OCI-LY7 (cell line): Measurements from ENCODE around the gene LRRC26. TPM values are rescaled to one million over a fixed set of nuclear protein-coding genes. Genes with fewer than 3 reads are reported as not detected.

Experiments used
- BruUV-seq: library from RNA; stranded (reverse); fragments of 400-500 nt; replicated peaks from 2 replicates; lab custom pipeline; 2021; lab: Mats Ljungman, UMichigan
- CTCF ChIA-PET: fragments of 300-600 bp; sonication (Branson Sonifier 250); formaldehyde crosslinking; loops from one replicate; lab custom pipeline; 2022; ENCODE audit warnings: antibody characterized with exemption; ENCODE audit not compliant: unreplicated experiment; lab: Charles Lee
- POLR2A ChIA-PET: fragments of 300-600 bp; sonication (Branson Sonifier 250); formaldehyde crosslinking; loops from one replicate; lab custom pipeline; 2022; ENCODE audit warnings: antibody characterized with exemption; lab: Charles Lee
- DNase-seq: peaks from one replicate; pipeline ENCODE4 v3.0.0-alpha.2; 2015; ENCODE audit warnings: low spot score
- H2AFZ ChIP-seq: fragments of 200-600 bp; sonication (generic), shearing (Covaris generic); 2 replicates; pipeline ENCODE4 v1.6.1; 2014; ENCODE audit warnings: mild to moderate bottlenecking, antibody characterized with exemption, low read length, moderate library complexity
- H3K27ac ChIP-seq: fragments of 200-600 bp; sonication (generic); 2 replicates; pipeline ENCODE4 v1.5.1; 2014; ENCODE audit warnings: mixed run types, low read depth, mild to moderate bottlenecking, moderate library complexity, low read length, inconsistent platforms; ENCODE audit not compliant: poor library complexity, severe bottlenecking
- H3K36me3 ChIP-seq: fragments of 200-600 bp; sonication (generic); 2 replicates; pipeline ENCODE4 v1.6.1; 2014; ENCODE audit warnings: mild to moderate bottlenecking, antibody characterized with exemption, low read length, moderate library complexity, mixed read lengths; ENCODE audit not compliant: insufficient read depth
- H3K4me1 ChIP-seq: fragments of 200-600 bp; sonication (generic); 2 replicates; pipeline ENCODE4 v1.5.1; 2014; ENCODE audit warnings: mild to moderate bottlenecking, low read length; ENCODE audit not compliant: insufficient read depth, poor library complexity, severe bottlenecking
- H3K4me2 ChIP-seq: fragments of 200-600 bp; sonication (generic); 2 replicates; pipeline ENCODE4 v1.6.1; 2014; ENCODE audit warnings: mild to moderate bottlenecking, low read length
- H3K4me3 ChIP-seq: fragments of 200-600 bp; sonication (generic); 2 replicates; pipeline ENCODE4 v1.5.1; 2014; ENCODE audit warnings: mild to moderate bottlenecking, low read depth, low read length; ENCODE audit not compliant: poor library complexity, severe bottlenecking
- H3K79me2 ChIP-seq: fragments of 200-600 bp; sonication (generic); 2 replicates; pipeline ENCODE4 v1.6.1; 2016; ENCODE audit warnings: low read depth, mild to moderate bottlenecking, low read length, moderate library complexity, mixed read lengths; ENCODE audit not compliant: insufficient read depth
- H3K9me2 ChIP-seq: fragments of 200-600 bp; sonication (generic); 2 replicates; pipeline ENCODE4 v1.6.1; 2016; ENCODE audit warnings: mild to moderate bottlenecking, low read length, mixed read lengths; ENCODE audit not compliant: insufficient read depth
- H3K9me3 ChIP-seq: fragments of 200-600 bp; sonication (generic); 2 replicates; pipeline ENCODE4 v1.6.1; 2014; ENCODE audit warnings: mild to moderate bottlenecking, mixed run types, low read length, mixed read lengths
- H4K20me1 ChIP-seq: fragments of 200-600 bp; sonication (generic); 2 replicates; pipeline ENCODE4 v1.6.1; 2014; ENCODE audit warnings: mild to moderate bottlenecking, antibody characterized with exemption, low read length, moderate library complexity, mixed read lengths; ENCODE audit not compliant: insufficient read depth
- CTCF ChIP-seq: fragments of 200-600 bp; sonication (generic); conservative IDR thresholded peaks from 2 replicates; pipeline ENCODE4 v1.5.1; 2014; ENCODE audit warnings: mild to moderate bottlenecking, antibody characterized with exemption, low read length, moderate library complexity, mixed read lengths
- EZH2phosphoT487 ChIP-seq: fragments of 200-600 bp; sonication (generic); IDR thresholded peaks from 2 replicates; pipeline ENCODE4 v1.6.1; 2018; ENCODE audit warnings: low read depth, borderline replicate concordance, mild to moderate bottlenecking, mixed run types, antibody characterized with exemption, low read length, moderate library complexity, mixed read lengths
- intact Hi-C: fragments of 100-400 bp; cut with micrococcal nuclease; formaldehyde crosslinking; loops from one replicate; pipeline ENCODE4 v1.10.0; 2022; ENCODE audit not compliant: unreplicated experiment
- total RNA-seq, 2 experiments: library from RNA; depleted of rRNA in 1 of 2; stranded (reverse); fragments of >200 nt in 1 of 2; shearing (Covaris generic) in 1 of 2; gene quantifications; 2 replicates each; pipeline ENCODE4 v1.2.3, GENCODE V29; 2014 to 2022

LRRC26 gene
- total RNA-seq, 2 experiments from 2014 or later = not detected

GRCh38 chr9:137191691-137192447, 22.0 kb upstream of the LRRC26 start:
- H3K9me2 ChIP-seq = no peaks in the 10 kb centered on the region
- BruUV-seq = no TSS peak
- POLR2A ChIA-PET = no interaction called here
- H3K79me2 ChIP-seq = peaks cover 26% of the 10 kb centered on the region
- TF ChIP-seq CTCF = no peak
- TF ChIP-seq EZH2phosphoT487 = no peak
- peaks cover 20% of the 10 kb centered on the region for H3K4me1 ChIP-seq
- no peak for DNase-seq
- H3K4me3 ChIP-seq = no peak overlapping the region
- peaks cover 20% of the 10 kb centered on the region; the same call in 1 of the 2 replicates for H3K36me3 ChIP-seq
- H4K20me1 ChIP-seq = peaks cover 6% of the 10 kb centered on the region; the same call in 1 of the 2 replicates
- H3K9me3 ChIP-seq = no peaks in the 10 kb centered on the region
- H3K4me2 ChIP-seq = no peak overlapping the region
- H2AFZ ChIP-seq = no peak overlapping the region
- CTCF ChIA-PET = interaction anchor here (0.6 to 0.7 kb wide), 2 partner anchors 15 kb away, joined by 3 to 6 read pairs; no protein-coding TSS in a partner anchor
- intact Hi-C loops = no loop called here
- H3K27ac ChIP-seq = no peak overlapping the region

- TF ChIP-seq EZH2phosphoT487 = no peak
- no peak for TF ChIP-seq CTCF
- no peak overlapping the region for H2AFZ ChIP-seq
- ChIA-PET CTCF (interaction anchor here (0.6 kb wide), 1 partner anchor 15 kb away, joined by 6 read pairs; no protein-coding TSS in a partner anchor), POLR2A (no interaction called here)
- H3K4me2 ChIP-seq = no peak overlapping the region
- intact Hi-C loops = no loop called here
- no peaks in the 10 kb centered on the region for H3K9me3 ChIP-seq
- H3K9me2 ChIP-seq = no peaks in the 10 kb centered on the region
- no peak for DNase-seq
- BruUV-seq = no TSS peak
- H3K36me3 ChIP-seq = peaks cover 24% of the 10 kb centered on the region; the same call in 1 of the 2 replicates
- no peak overlapping the region for H3K4me3 ChIP-seq
- peaks cover 32% of the 10 kb centered on the region for H3K79me2 ChIP-seq
- H3K27ac ChIP-seq = no peak overlapping the region
- H4K20me1 ChIP-seq = peaks cover 6% of the 10 kb centered on the region; the same call in 1 of the 2 replicates
- H3K4me1 ChIP-seq = peaks cover 26% of the 10 kb centered on the region
These were observed 21.4 kb upstream of the LRRC26 start for GRCh38 chr9:137191245-137191644.
